H1 (cell line): ENCODE measurements around the gene SCO1. TPM values are rescaled to one million over a fixed set of nuclear protein-coding genes. Genes with fewer than 3 reads are reported as not detected.
A peak's percentile ranks its signal among the peaks of the same experiment; 100 is the strongest.

Experiments used
- ASH2L ChIP-seq: fragments of 200-600, 300-600 bp; sonication (generic); IDR thresholded peaks from one replicate; pipeline ENCODE4 v1.7.1; 2017; ENCODE audit warnings: low read length
- ATF2 ChIP-seq: IDR thresholded peaks from 2 replicates; pipeline ENCODE4 v1.6.1; 2012; ENCODE audit warnings: low read length, inconsistent platforms
- CEBPB ChIP-seq: IDR thresholded peaks from 2 replicates; pipeline ENCODE4 v1.6.1; 2012; ENCODE audit warnings: low read depth, low read length
- CHD1 ChIP-seq: IDR thresholded peaks from 2 replicates; pipeline ENCODE4 v1.6.1; 2012; ENCODE audit warnings: low read depth, low read length, improper control_type of control experiment
- CREB1 ChIP-seq: IDR thresholded peaks from 2 replicates; pipeline ENCODE4 v1.6.1; 2012; ENCODE audit warnings: inconsistent platforms
- FOSL1 ChIP-seq: IDR thresholded peaks from 2 replicates; pipeline ENCODE4 v1.6.1; 2011; ENCODE audit warnings: mild to moderate bottlenecking, low read depth, low read length, moderate library complexity; ENCODE audit not compliant: insufficient read depth
- GABPA ChIP-seq: IDR thresholded peaks from 2 replicates; pipeline ENCODE4 v1.6.1; 2011; ENCODE audit warnings: mild to moderate bottlenecking, low read length, moderate library complexity, borderline replicate concordance; ENCODE audit not compliant: insufficient read depth
- HDAC2 ChIP-seq, 2 experiments: fragments of 300-600 bp in 1 of 2; sonication (generic) in 1 of 2; IDR thresholded peaks; 2 replicates each; pipeline ENCODE4 v1.6.1; 2011 to 2012; ENCODE audit warnings: low read depth in 2 of 2, low read length in 2 of 2, mild to moderate bottlenecking in 2 of 2, moderate library complexity in 2 of 2, borderline replicate concordance in 1 of 2, inconsistent platforms in 1 of 2
- KDM5A ChIP-seq: fragments of 200-600 bp; IDR thresholded peaks from 2 replicates; pipeline ENCODE4 v1.7.1; 2012; ENCODE audit warnings: mild to moderate bottlenecking, low read length, inconsistent platforms, mixed read lengths
- RBBP5 ChIP-seq: IDR thresholded peaks from 2 replicates; pipeline ENCODE4 v1.7.1; 2012; ENCODE audit warnings: low read depth, mild to moderate bottlenecking, inconsistent platforms, low read length, moderate library complexity, borderline replicate concordance
- RXRA ChIP-seq: IDR thresholded peaks from 2 replicates; pipeline ENCODE4 v1.6.1; 2011; ENCODE audit warnings: low read depth, mild to moderate bottlenecking, low read length, moderate library complexity; ENCODE audit not compliant: insufficient read depth
- TBP ChIP-seq: IDR thresholded peaks from 2 replicates; pipeline ENCODE4 v1.6.1; 2011; ENCODE audit warnings: low read depth, low read length, improper control_type of control experiment
- USF2 ChIP-seq: IDR thresholded peaks from 2 replicates; pipeline ENCODE4 v1.6.1; 2011; ENCODE audit warnings: low read length, improper control_type of control experiment
- ZNF274 ChIP-seq: IDR thresholded peaks from 2 replicates; pipeline ENCODE4 v1.7.0; 2012; ENCODE audit warnings: low read length, borderline replicate concordance; ENCODE audit errors: extremely low read depth
- polyA plus RNA-seq, 7 experiments: library from polyadenylated mRNA; depleted of rRNA in 3 of 7; stranded (reverse) in 5 of 7; unstranded in 2 of 7; fragments of >200 nt in 5 of 7; fragments of 200-250 nt in 2 of 7; gene quantifications; 1 replicate in 5 of 7; 2 replicates in 1 of 7; 4 replicates in 1 of 7; pipeline versions ENCODE4 v1.2.1 to v1.2.3, GENCODE V29; 2011 to 2013; ENCODE audit warnings: missing spikeins in 2 of 7, mixed read lengths in 2 of 7
- total RNA-seq: library from RNA; stranded (reverse); fragmentation: NEBNext Ultra II Directional; extraction: Animal tissue kit (Norgen Biotek cat#: 25700); gene quantifications from 2 replicates; pipeline ENCODE4 v1.2.1, GENCODE V29; 2021
- TF ChIP-seq, protein P1 (sequence below): IDR thresholded peaks from 2 replicates; pipeline ENCODE4 v1.6.1; 2012; ENCODE audit warnings: inconsistent platforms
- TF ChIP-seq, protein P2 (sequence below), 3 experiments: IDR thresholded peaks; 1 replicate in 2 of 3; 2 replicates in 1 of 3; pipeline versions ENCODE4 v1.5.1 to v1.6.1; 2011; ENCODE audit warnings: low read length in 3 of 3, mild to moderate bottlenecking in 3 of 3, inconsistent platforms in 2 of 3, low read depth in 1 of 3, moderate library complexity in 1 of 3; ENCODE audit not compliant: insufficient read depth in 1 of 3; ENCODE audit errors: control extremely low read depth in 1 of 3

The SCO1 gene
- total and polyA plus RNA-seq, 2 of the 8 experiments (the other 6 are each of a cell fraction or from before 2014, with no cell fraction given), result 18.7 to 61.8 TPM

GRCh38 chr17:10697092-10698081 lies at the start of gene SCO1, which contains the start of gene ADPRM (continued):
- TF ChIP-seq USF2 (no peak), TBP (peak; percentile 87), FOSL1 (no peak), RBBP5 (peak; percentile 60; the same call in 1 of the 2 replicates), GABPA (peak; percentile 96), CEBPB (no peak), ATF2 (no peak), KDM5A (0 out of 2 replicates have a peak, but pooled peaks have one; percentile 35), CREB1 (peak; percentile 25; the same call in 1 of the 2 replicates), ZNF274 (no peak), HDAC2 (IDR thresholded peaks at IDR 0.05; ENCODE audit: borderline replicate concordance in 1 of 2, low read depth in 2 of 2, low read length in 2 of 2) (peak in 1 of 2 experiments; percentile 89; a peak in 2 of 4 replicates), CHD1 (no peak), RXRA (no peak), ASH2L (peak; percentile 94)
- TF ChIP-seq, protein P1, sequence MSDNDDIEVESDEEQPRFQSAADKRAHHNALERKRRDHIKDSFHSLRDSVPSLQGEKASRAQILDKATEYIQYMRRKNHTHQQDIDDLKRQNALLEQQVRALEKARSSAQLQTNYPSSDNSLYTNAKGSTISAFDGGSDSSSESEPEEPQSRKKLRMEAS, result peak; percentile 27; the same call in 1 of the 2 replicates
- TF ChIP-seq, protein P2, sequence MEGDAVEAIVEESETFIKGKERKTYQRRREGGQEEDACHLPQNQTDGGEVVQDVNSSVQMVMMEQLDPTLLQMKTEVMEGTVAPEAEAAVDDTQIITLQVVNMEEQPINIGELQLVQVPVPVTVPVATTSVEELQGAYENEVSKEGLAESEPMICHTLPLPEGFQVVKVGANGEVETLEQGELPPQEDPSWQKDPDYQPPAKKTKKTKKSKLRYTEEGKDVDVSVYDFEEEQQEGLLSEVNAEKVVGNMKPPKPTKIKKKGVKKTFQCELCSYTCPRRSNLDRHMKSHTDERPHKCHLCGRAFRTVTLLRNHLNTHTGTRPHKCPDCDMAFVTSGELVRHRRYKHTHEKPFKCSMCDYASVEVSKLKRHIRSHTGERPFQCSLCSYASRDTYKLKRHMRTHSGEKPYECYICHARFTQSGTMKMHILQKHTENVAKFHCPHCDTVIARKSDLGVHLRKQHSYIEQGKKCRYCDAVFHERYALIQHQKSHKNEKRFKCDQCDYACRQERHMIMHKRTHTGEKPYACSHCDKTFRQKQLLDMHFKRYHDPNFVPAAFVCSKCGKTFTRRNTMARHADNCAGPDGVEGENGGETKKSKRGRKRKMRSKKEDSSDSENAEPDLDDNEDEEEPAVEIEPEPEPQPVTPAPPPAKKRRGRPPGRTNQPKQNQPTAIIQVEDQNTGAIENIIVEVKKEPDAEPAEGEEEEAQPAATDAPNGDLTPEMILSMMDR (IDR thresholded peaks at IDR 0.05; ENCODE audit: control extremely low read depth in 1 of 3, insufficient read depth in 1 of 3, low read depth in 1 of 3, low read length in 3 of 3), result peak; percentile 21 to 62 (median 30)
